HG03066 (cell line): Measurements from ENCODE around the gene CACNG6.

ENCODE experiments used
- ATAC-seq: cut with Tn5 transposase; IDR thresholded peaks from one replicate; pipeline ENCODE4 v1.9.1; 2021; ENCODE audit warnings: low read depth; ENCODE audit not compliant: unreplicated experiment

CACNG6 gene

GRCh38 chr19:54040003-54040402, 48.6 kb downstream of the CACNG6 start:
- ATAC-seq: no peak

DNA sequence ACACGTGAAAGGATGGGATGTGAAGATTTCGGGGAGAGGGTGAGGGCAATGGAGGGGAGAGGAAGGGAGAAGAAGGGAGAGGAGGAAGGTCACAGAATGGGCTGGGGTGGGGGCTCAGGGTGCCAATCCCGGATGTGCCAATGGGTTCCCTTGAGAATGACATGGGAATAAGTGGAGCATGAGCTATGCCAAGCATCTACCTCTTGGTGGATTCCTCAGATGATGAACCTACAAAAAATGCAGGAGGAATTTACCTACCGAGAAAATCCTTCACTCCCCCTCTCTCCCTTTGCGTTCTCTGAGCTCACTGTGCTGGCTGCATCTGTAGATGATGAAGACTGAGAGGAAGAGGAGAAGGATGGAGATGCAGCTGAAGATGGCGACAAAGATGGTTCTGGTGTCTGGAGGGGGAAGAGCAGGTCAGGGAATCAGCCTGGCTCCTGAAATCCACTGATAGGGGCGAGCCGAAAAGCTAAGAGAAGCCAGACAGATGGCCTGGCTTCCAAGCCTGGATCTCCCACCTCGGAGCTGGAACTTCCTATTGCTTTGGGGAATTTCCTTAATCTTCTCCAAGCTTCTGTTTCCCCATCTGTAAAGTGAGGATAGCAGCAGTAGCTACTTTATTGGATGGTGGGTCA, 50.7 kb downstream of the CACNG6 start:
- ATAC-seq: no peak

DNA sequence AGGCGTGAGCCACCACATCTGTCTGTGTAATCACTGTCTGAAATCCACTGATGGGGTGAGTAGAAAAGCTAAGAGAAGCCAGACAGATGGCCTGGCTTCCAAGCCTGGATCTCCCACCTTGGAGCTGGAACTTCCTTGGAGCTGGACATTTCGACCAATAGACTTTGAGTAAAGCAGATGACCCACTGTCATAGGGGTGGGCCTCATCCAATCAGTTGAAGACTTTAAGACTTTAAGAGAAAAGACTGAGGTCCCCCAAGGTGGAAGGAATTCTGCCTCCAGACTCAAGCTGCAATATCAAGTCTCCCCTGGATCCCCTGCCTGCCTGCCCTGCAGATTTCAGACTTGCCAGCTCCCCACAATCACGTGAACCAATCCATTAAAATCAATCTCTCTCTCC, 51.6 kb downstream of the CACNG6 start:
- no peak for ATAC-seq

DNA sequence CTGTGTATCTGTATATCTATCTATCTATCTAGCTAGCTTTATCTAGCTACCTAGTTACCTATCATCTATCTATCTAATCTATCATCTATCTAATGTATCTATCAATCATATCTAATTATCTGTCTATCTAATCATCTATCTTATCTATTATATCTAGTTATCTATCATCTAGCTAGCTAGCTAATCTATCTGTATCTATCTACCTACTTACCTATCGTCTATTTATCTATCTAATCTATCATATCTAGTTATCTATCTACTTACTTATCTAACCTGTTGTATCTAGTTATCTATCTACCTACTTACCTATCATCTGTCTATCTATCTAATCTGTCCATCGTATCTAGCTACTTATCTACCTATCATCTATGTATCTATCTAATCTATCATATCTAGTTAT, 54.3 kb downstream of the CACNG6 start:
- no peak for ATAC-seq

DNA sequence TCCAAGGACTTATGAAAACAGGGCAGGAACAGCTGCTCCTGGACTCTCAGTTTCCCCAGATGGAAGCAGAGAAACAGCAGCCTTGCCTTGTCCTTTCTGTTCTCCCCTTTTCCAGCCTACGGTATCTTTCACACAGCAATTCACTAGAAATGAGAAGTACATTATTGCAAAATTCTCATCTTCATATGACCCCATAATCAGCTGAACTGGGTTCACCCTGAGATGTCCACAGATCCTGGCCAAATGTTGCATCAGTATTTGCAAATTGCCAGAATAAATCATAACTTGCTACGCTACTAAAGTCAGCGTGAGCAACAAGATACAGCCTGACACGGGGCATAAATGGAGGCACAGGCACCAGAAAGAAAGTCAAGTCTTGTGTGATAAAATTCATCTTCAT, 56.2 kb downstream of the CACNG6 start:
- ATAC-seq: no peak
